Gastrocnemius medialis (tissue), 4 donors: ENCODE measurements around the gene SHD.

ENCODE experiments used
- POLR2A ChIP-seq, 2 donors: fragments of 450-650 bp; IDR thresholded peaks; one replicate each; pipeline ENCODE4 v1.6.1; 2017; ENCODE audit warnings: antibody characterized with exemption in 2 of 2, mild to moderate bottlenecking in 2 of 2, moderate library complexity in 2 of 2
- TF ChIP-seq, protein P1 (sequence below), 5 experiments: fragments of 450-650 bp in 3 of 5; fragments of 200-600 bp in 2 of 5; sonication (generic) in 2 of 5; IDR thresholded peaks in 4 of 5; conservative IDR thresholded peaks in 1 of 5; 1 replicate in 4 of 5; 2 replicates in 1 of 5; pipeline ENCODE4 v1.5.1; 2016 to 2019; ENCODE audit warnings: antibody characterized with exemption in 5 of 5, mild to moderate bottlenecking in 3 of 5, moderate library complexity in 3 of 5

DNA sequence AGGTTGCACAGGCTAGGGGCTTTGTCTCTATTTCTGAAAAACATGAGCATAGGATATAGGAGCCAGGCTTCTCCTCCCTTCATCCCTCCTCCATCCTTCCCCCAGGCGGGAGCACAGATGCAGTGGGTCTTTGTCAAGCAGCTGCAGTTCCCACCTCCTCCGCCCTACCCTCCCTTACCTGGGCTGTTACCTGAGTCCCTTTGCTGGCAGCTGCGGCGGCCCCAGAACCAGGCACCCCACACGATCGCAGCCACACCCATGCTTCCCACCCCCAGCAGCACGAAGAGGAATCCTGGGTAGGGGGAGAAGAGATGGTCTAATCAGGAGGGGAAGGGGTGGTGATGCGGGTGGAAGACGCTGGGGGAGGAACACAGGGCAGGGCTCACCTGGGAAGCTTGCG is 15.3 kb downstream of the SHD start:
- TF ChIP-seq, protein P1, sequence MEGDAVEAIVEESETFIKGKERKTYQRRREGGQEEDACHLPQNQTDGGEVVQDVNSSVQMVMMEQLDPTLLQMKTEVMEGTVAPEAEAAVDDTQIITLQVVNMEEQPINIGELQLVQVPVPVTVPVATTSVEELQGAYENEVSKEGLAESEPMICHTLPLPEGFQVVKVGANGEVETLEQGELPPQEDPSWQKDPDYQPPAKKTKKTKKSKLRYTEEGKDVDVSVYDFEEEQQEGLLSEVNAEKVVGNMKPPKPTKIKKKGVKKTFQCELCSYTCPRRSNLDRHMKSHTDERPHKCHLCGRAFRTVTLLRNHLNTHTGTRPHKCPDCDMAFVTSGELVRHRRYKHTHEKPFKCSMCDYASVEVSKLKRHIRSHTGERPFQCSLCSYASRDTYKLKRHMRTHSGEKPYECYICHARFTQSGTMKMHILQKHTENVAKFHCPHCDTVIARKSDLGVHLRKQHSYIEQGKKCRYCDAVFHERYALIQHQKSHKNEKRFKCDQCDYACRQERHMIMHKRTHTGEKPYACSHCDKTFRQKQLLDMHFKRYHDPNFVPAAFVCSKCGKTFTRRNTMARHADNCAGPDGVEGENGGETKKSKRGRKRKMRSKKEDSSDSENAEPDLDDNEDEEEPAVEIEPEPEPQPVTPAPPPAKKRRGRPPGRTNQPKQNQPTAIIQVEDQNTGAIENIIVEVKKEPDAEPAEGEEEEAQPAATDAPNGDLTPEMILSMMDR (IDR thresholded peaks at IDR 0.05 in 4 of 5, conservative IDR thresholded peaks at IDR 0.05 in 1 of 5), result no peak
- no peak for TF ChIP-seq POLR2A (IDR thresholded peaks at IDR 0.05)
